ENCODE data around the gene SIRPG. TPM values are rescaled to one million over a fixed set of nuclear protein-coding genes. Genes with fewer than 3 reads are reported as not detected.

The SIRPG gene
- total RNA-seq (2013; cell fraction: nucleolus; rRNA removed) = 16.1 and 19.4 TPM in 2 replicates
- 2.6 and 4.3 TPM in 2 replicates for total RNA-seq (2014; rRNA removed)
- 2.7 and 3.1 TPM in 2 replicates for total RNA-seq (2014; rRNA removed; fragmentation: Illumina TruSeq; extraction: Trizol)
- 3.4 and 4.0 TPM in 2 replicates for total RNA-seq (2021)
- polyA plus RNA-seq (2011; ENCODE audit: low read depth) = 3.2 TPM
- 0.95 and 1.1 TPM in 2 replicates for polyA plus RNA-seq (2011; rRNA removed)
- polyA plus RNA-seq (2011; cell fraction: cytosol; rRNA removed) = 1.4 and 1.7 TPM in 2 replicates
- 0.79 and 0.86 TPM in 2 replicates for polyA plus RNA-seq (2011; cell fraction: nucleus; rRNA removed)
- polyA plus RNA-seq (2012) = 0.20 and 1.1 TPM in 2 replicates
- polyA plus RNA-seq (2014; fragmentation: Illumina TruSeq; extraction: Trizol) = 7.6 and 8.3 TPM in 2 replicates
- 10 to 100 TPM; 10.0 to 13.0 TPM for polyA plus RNA-seq (2014; fragmentation: Nextera tagmentation; extraction: Ambion mirVana)
- 6.5 and 6.9 TPM in 2 replicates for polyA plus RNA-seq (2014; rRNA removed)
- polyA plus RNA-seq (2016; fragmentation: Nextera tagmentation; extraction: Ambion mirVana) = 1 to 10 TPM; 2.9 to 4.0 TPM
- 0.51 and 0.62 TPM in 2 replicates for polyA minus RNA-seq (2011; rRNA and poly(A)+ RNA removed)
- not detected in 2 replicates for polyA minus RNA-seq (2011; cell fraction: cytosol; rRNA and poly(A)+ RNA removed)
- not detected in 2 replicates for polyA minus RNA-seq (2011; cell fraction: nucleus; rRNA and poly(A)+ RNA removed)
- percentile 42 among the genes with signal in this experiment for Bru-seq, nascent RNA
- percentile 32 among the genes with signal in this experiment for BruChase-seq, experiment 1, labeled RNA remaining after a 6-hour chase
- BruChase-seq, experiment 2, labeled RNA remaining after a 2-hour chase = percentile 29 among the genes with signal in this experiment
- long read RNA-seq, experiment 1, partial matches to known transcripts = 0 of 3 reads
- long read RNA-seq, experiment 1, other reads (novel, unspliced or antisense) = 0 of 3 reads
- long read RNA-seq, experiment 2, partial matches to known transcripts = 0 of 1 reads
- long read RNA-seq, experiment 2, other reads (novel, unspliced or antisense) = 1 of 1 reads

DNA sequence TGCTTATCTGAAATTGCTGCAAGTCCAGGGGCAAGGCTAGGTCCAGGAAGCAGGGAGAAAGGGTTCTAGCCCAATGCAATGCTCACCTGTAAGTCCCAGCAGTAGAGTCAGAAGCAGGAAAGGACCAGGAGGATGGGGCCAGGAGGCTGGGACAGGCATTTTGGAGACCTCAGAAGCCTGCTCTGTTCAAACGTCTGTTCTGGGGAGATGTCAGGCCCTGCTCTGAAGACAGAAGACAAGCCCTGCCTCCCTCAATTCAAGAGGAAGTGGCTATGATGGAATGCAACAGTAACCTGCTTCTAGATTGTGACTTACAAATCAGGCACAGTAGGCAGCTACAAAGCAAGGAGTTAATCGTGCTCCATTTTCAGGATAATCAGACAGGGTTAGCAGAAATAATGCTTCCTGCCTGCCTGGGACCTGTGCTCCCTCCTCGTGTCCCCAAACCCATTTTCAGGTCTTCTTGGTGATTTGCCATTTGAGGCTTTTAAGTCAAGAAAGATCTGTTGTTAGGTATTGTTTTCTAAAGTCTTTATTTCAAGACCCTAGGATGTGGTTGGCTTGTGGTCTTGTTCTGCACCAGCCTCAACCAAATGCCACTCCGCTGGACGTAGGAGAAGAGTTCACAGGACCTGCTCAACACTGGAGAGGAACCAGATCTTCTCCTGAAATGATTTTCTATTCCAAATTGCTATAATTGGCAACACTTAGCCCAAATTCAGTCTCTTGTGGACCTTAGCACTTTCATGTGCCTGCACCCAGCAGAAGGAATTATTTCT, at the start of gene SIRPG:
Gene SIRPG (minus strand): TSS at position 224 of the 779 bp plus-strand sequence. CDS start 65 bp downstream, at position 159.
- H3K4me3 ChIP-seq = no peak within 1 kb of the TSS
- H3K9me3 ChIP-seq (replicated peaks; ENCODE audit: control insufficient read depth, insufficient read depth, low read length) = peaks cover 1% of the 10 kb centered on the region; the same call in 2 of the 3 replicates
- peaks cover 0 to 4% of the 10 kb centered on the region in 2 experiments; a peak in 1 of 4 replicates for H3K27me3 ChIP-seq (replicated peaks in 1 of 2; ENCODE audit: control insufficient read depth in 2 of 2, insufficient read depth in 2 of 2, low read length in 1 of 2)
- DNase-seq (ENCODE audit: low read depth, low spot score) (no peak), FAIRE-seq (no peak), ATAC-seq (peak; percentile 30)
- no peaks in the 10 kb centered on the region for H3K36me3 ChIP-seq (ENCODE audit: control insufficient read depth in 2 of 2, insufficient read depth in 2 of 2, low read length in 1 of 2)
- H3K27ac ChIP-seq (ENCODE audit: control insufficient read depth, insufficient read depth) = no peak within 1 kb of the TSS
- no peak within 1 kb of the TSS for H3K4me2 ChIP-seq (ENCODE audit: control insufficient read depth, insufficient read depth)
- RAD21 ChIA-PET (ENCODE audit: unreplicated experiment) = no interaction called here
- CTCF ChIA-PET = no interaction called here
- SMC1A ChIA-PET (ENCODE audit: uncharacterized antibody, unreplicated experiment) = no interaction called here
- H3K79me2 ChIP-seq (ENCODE audit: control insufficient read depth, insufficient read depth, low read length) = no peaks in the 10 kb centered on the region
- 16% methylated on average over 5 of the region's 5 CpGs for WGBS (ENCODE audit: insufficient coverage, insufficient replicate concordance, low lambda C conversion rate, missing lambda C conversion rate)
- POLR2A ChIA-PET = no interaction called here
- H3K9ac ChIP-seq (ENCODE audit: control insufficient read depth, insufficient read depth, low read length) = no peak within 1 kb of the TSS
- intact Hi-C loops (cut with micrococcal nuclease; ENCODE audit: unreplicated experiment) (no loop called here), in situ Hi-C loops (cut with MboI) (no loop called here)
- H2AFZ ChIP-seq (ENCODE audit: control insufficient read depth, low read depth, low read length) = no peak within 1 kb of the TSS
- BruUV-seq (replicated peaks) = no TSS peak
- H3K4me1 ChIP-seq (ENCODE audit: control insufficient read depth, insufficient read depth, low read length) = peaks cover 18% of the 10 kb centered on the region
- H4K20me1 ChIP-seq (ENCODE audit: control insufficient read depth, insufficient read depth) = no peaks in the 10 kb centered on the region
- TF ChIP-seq SP1 (IDR thresholded peaks at IDR 0.05; ENCODE audit: low read depth, low read length) (no peak), RUNX3 (IDR thresholded peaks at IDR 0.05; ENCODE audit: low read length) (peak; percentile 80), RBBP5 (conservative IDR thresholded peaks at IDR 0.05) (no peak), HCFC1 (IDR thresholded peaks at IDR 0.05; ENCODE audit: low read length) (no peak), CREB1 (IDR thresholded peaks at IDR 0.05; ENCODE audit: low read depth) (no peak), GATAD2B (conservative IDR thresholded peaks at IDR 0.05; ENCODE audit: low read depth) (no peak), IRF4 (IDR thresholded peaks at IDR 0.05; ENCODE audit: low read depth, low read length) (no peak), TCF7 (IDR thresholded peaks at IDR 0.05; ENCODE audit: borderline replicate concordance) (no peak), HDAC2 (IDR thresholded peaks at IDR 0.05) (no peak), NR2C1 (IDR thresholded peaks at IDR 0.05) (no peak), ATF7 (IDR thresholded peaks at IDR 0.05; ENCODE audit: low read depth) (no peak), EED (IDR thresholded peaks at IDR 0.05; ENCODE audit: low read depth) (0 out of 2 replicates have a peak, but pooled peaks have one; percentile 39), CTCF (IDR thresholded peaks at IDR 0.05 in 2 of 3, conservative IDR thresholded peaks at IDR 0.05 in 1 of 3; ENCODE audit: control insufficient read depth in 2 of 3, extremely low read depth in 1 of 3, insufficient read depth in 1 of 3, low read depth in 3 of 3, low read length in 3 of 3) (no peak), MEF2A (IDR thresholded peaks at IDR 0.05; ENCODE audit: insufficient read depth, low read depth, low read length) (0 out of 2 replicates have a peak, but pooled peaks have one; percentile 13), NFXL1 (IDR thresholded peaks at IDR 0.05; ENCODE audit: borderline replicate concordance) (no peak), ZNF24 (IDR thresholded peaks at IDR 0.05) (no peak), ZZZ3 (IDR thresholded peaks at IDR 0.05; ENCODE audit: control insufficient read depth, insufficient read length, low read depth) (no peak)
- TF ChIP-seq, protein P1, sequence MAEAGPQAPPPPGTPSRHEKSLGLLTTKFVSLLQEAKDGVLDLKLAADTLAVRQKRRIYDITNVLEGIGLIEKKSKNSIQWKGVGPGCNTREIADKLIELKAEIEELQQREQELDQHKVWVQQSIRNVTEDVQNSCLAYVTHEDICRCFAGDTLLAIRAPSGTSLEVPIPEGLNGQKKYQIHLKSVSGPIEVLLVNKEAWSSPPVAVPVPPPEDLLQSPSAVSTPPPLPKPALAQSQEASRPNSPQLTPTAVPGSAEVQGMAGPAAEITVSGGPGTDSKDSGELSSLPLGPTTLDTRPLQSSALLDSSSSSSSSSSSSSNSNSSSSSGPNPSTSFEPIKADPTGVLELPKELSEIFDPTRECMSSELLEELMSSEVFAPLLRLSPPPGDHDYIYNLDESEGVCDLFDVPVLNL (IDR thresholded peaks at IDR 0.05; ENCODE audit: low read depth, low read length) = no peak

All from GM12878 (cell line).